ENCODE data around the gene FOSL2. TPM values are rescaled to one million over a fixed set of nuclear protein-coding genes. Genes with fewer than 3 reads are reported as not detected.

FOSL2 gene
- total RNA-seq, 2 donors from 2014 or later = 54.0 to 116 TPM

DNA sequence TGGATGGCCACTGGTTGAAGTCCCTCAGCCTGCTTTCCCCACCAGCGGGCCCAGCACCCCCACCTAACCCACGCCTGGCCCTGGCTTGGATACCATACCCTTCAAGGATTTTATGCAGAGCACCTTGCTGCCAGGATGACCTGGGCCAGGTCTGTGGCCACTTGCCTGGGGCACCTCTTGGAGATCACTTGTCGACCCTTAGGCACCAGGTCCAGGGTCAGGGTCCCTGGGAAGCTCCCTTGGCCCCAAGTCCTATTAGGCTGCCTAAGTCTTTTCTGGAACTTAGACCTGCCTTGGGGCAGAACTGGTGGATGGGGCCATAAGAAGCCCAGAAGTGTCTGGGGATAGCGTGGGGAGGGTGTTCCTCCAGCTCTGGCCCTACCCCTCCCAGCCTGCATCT lies 39.1 kb downstream of the FOSL2 start:
- TF ChIP-seq, protein P1, sequence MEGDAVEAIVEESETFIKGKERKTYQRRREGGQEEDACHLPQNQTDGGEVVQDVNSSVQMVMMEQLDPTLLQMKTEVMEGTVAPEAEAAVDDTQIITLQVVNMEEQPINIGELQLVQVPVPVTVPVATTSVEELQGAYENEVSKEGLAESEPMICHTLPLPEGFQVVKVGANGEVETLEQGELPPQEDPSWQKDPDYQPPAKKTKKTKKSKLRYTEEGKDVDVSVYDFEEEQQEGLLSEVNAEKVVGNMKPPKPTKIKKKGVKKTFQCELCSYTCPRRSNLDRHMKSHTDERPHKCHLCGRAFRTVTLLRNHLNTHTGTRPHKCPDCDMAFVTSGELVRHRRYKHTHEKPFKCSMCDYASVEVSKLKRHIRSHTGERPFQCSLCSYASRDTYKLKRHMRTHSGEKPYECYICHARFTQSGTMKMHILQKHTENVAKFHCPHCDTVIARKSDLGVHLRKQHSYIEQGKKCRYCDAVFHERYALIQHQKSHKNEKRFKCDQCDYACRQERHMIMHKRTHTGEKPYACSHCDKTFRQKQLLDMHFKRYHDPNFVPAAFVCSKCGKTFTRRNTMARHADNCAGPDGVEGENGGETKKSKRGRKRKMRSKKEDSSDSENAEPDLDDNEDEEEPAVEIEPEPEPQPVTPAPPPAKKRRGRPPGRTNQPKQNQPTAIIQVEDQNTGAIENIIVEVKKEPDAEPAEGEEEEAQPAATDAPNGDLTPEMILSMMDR (IDR thresholded peaks at IDR 0.05) = no peak
- Histone ChIP-seq H3K4me1 (no peaks in the 10 kb centered on the region), H3K4me3 (no peak overlapping the region), H3K27ac (no peak overlapping the region), H3K9me3 (peaks cover 0 to 8% of the 10 kb centered on the region in 2 donors), H3K36me3 (no peaks in the 10 kb centered on the region), H3K27me3 (no peaks in the 10 kb centered on the region)
- DNase-seq (ENCODE audit: low spot score) = no peak

DNA sequence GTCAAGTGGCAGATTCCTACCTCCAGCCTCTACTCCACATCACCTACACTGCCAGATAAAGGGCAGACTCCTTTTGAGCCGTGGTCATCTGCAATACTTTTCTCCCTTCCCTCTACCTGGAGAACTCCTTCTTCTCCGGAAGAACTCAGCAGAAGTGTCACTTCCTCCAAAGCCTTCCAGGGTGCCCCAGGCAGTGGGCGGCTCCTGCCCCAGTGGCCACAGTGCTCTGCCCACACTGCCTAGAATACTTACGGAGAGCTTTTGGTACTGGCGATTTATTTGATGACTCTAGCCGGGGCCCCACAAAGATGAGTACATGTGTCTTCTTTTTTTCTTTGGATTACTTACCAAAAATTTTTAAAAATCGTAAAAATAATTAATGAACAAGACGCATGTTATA lies 39.7 kb downstream of the FOSL2 start:
- no peak for DNase-seq (ENCODE audit: low spot score)
- TF ChIP-seq, protein P1 (IDR thresholded peaks at IDR 0.05) = no peak
- H3K27me3 ChIP-seq = no peaks in the 10 kb centered on the region
- peaks cover 0 to 8% of the 10 kb centered on the region in 2 donors for H3K9me3 ChIP-seq
- no peaks in the 10 kb centered on the region for H3K36me3 ChIP-seq
- no peak overlapping the region for H3K4me3 ChIP-seq
- H3K27ac ChIP-seq = no peak overlapping the region
- no peaks in the 10 kb centered on the region for H3K4me1 ChIP-seq

- TF ChIP-seq, protein P1 (IDR thresholded peaks at IDR 0.05) = no peak
- H3K27ac ChIP-seq = no peak overlapping the region
- H3K4me3 ChIP-seq = no peak overlapping the region
- no peaks in the 10 kb centered on the region for H3K36me3 ChIP-seq
- H3K9me3 ChIP-seq = peaks cover 0 to 8% of the 10 kb centered on the region in 2 donors
- H3K27me3 ChIP-seq = no peaks in the 10 kb centered on the region
- H3K4me1 ChIP-seq = no peaks in the 10 kb centered on the region
- no peak for DNase-seq (ENCODE audit: low spot score)
These were observed 40.6 kb downstream of the FOSL2 start for GRCh38 chr2:28433215-28433614.

DNA sequence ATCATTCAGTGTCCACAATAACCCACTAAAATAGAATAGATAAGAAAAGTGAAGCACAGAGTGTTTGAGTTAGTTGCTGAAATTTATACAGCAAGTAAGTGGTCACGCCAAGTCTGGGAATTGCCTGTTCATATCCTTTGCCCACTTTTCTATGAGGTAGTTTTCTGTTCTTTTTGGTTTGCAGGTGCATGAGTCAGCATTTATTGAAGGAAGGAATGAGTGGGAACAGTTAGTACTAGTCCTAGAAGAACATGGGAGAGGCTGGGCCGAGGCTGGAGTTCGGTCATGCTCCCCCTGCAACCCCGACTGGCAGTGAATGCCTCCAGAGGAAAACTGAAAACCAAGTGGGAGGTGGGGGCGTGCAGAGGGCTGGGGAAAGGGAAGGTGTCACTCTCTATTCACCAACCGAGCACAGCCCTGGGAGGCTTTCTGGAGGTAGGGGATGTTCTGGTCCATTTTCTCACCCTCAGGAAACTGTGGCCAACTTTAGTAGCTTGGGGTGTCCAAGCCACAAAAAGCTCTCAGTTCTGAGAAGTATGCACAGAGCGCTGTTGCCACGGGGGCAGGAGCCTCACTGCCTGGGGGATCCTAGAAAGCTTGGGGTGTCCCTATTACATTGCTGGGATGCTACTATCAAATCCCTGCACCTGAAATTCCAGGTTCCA lies 41.4 kb downstream of the FOSL2 start:
- no peaks in the 10 kb centered on the region for H3K27me3 ChIP-seq
- H3K4me3 ChIP-seq = no peak overlapping the region
- DNase-seq (ENCODE audit: low spot score) = no peak
- TF ChIP-seq, protein P1 (IDR thresholded peaks at IDR 0.05) = no peak
- H3K9me3 ChIP-seq = peaks cover 0 to 8% of the 10 kb centered on the region in 2 donors
- H3K36me3 ChIP-seq = no peaks in the 10 kb centered on the region
- no peak overlapping the region for H3K27ac ChIP-seq
- H3K4me1 ChIP-seq = no peaks in the 10 kb centered on the region

- TF ChIP-seq, protein P1 (IDR thresholded peaks at IDR 0.05) = no peak
- peaks cover 0 to 8% of the 10 kb centered on the region in 2 donors for H3K9me3 ChIP-seq
These were observed 41.9 kb downstream of the FOSL2 start for GRCh38 chr2:28434600-28434989.

GRCh38 chr2:28435241-28435640 lies 42.6 kb downstream of the FOSL2 start:
- H3K27ac ChIP-seq = no peak overlapping the region
- H3K27me3 ChIP-seq = no peaks in the 10 kb centered on the region
- DNase-seq (ENCODE audit: low spot score) = no peak
- TF ChIP-seq, protein P1 (IDR thresholded peaks at IDR 0.05) = no peak
- no peaks in the 10 kb centered on the region for H3K36me3 ChIP-seq
- no peaks in the 10 kb centered on the region for H3K4me1 ChIP-seq
- H3K4me3 ChIP-seq = no peak overlapping the region
- peaks cover 0 to 8% of the 10 kb centered on the region in 2 donors for H3K9me3 ChIP-seq

More at GRCh38 chr2:28434600-28434989, 41.9 kb downstream of the FOSL2 start:
- H3K4me3 ChIP-seq = no peak overlapping the region
- no peaks in the 10 kb centered on the region for H3K36me3 ChIP-seq
- no peaks in the 10 kb centered on the region for H3K4me1 ChIP-seq
- no peaks in the 10 kb centered on the region for H3K27me3 ChIP-seq
- DNase-seq (ENCODE audit: low spot score) = no peak
- no peak overlapping the region for H3K27ac ChIP-seq

All from right atrium auricular region (tissue), 2 donors.